Thyroid gland (tissue), 4 donors: ENCODE results near the gene HAPLN1.

Experiments used
- CTCF ChIP-seq, 6 experiments: fragments of 200-600 bp in 3 of 6; fragments of 450-650 bp in 3 of 6; sonication (generic) in 3 of 6; IDR thresholded peaks; one replicate each; pipeline ENCODE4 v1.5.1; 2016 to 2019; ENCODE audit warnings: antibody characterized with exemption in 6 of 6, mild to moderate bottlenecking in 2 of 6, inconsistent platforms in 1 of 6, moderate library complexity in 1 of 6
- POLR2A ChIP-seq, 2 donors: fragments of 450-650 bp; IDR thresholded peaks; one replicate each; pipeline ENCODE4 v1.6.1; 2017; ENCODE audit warnings: antibody characterized with exemption in 2 of 2, mild to moderate bottlenecking in 2 of 2, moderate library complexity in 1 of 2

- TF ChIP-seq CTCF (IDR thresholded peaks at IDR 0.05), result no peak
- TF ChIP-seq POLR2A (IDR thresholded peaks at IDR 0.05), result no peak
These were observed 84.5 kb downstream of the HAPLN1 start for GRCh38 chr5:83636156-83636555.
